ENCODE data around the gene ASGR2. TPM values are rescaled to one million over a fixed set of nuclear protein-coding genes. Genes with fewer than 3 reads are reported as not detected.

The ASGR2 gene
- total and polyA plus RNA-seq, 2 of the 13 experiments (the other 11 are each of a cell fraction or from before 2014, with no cell fraction given) = 320 to 754 TPM

- TF ChIP-seq ZMAT5 (CRISPR knock-in tag; IDR thresholded peaks at IDR 0.05; ENCODE audit: borderline replicate concordance, low read depth) (no peak), ZBTB21 (CRISPR knock-in tag; IDR thresholded peaks at IDR 0.05) (no peak), SP1 (IDR thresholded peaks at IDR 0.05) (no peak), SP1 (CRISPR knock-in tag; IDR thresholded peaks at IDR 0.05) (0 out of 2 replicates have a peak, but pooled peaks have one; percentile 37), SP2 (CRISPR knock-in tag; IDR thresholded peaks at IDR 0.05) (no peak), ZNF510 (CRISPR knock-in tag; IDR thresholded peaks at IDR 0.05; ENCODE audit: low read depth) (0 out of 2 replicates have a peak, but pooled peaks have one; percentile 89), ZNF563 (CRISPR knock-in tag; IDR thresholded peaks at IDR 0.05) (peak; percentile 92; the same call in 1 of the 2 replicates), TGIF2 (CRISPR knock-in tag; IDR thresholded peaks at IDR 0.05) (peak; percentile 82), ATF6 (CRISPR knock-in tag; conservative IDR thresholded peaks at IDR 0.05) (no peak), MED8 (CRISPR knock-in tag; IDR thresholded peaks at IDR 0.05; ENCODE audit: insufficient replicate concordance) (peak; percentile 72), TERF1 (CRISPR knock-in tag; IDR thresholded peaks at IDR 0.05) (no peak), FOXA3 (CRISPR knock-in tag; IDR thresholded peaks at IDR 0.05) (peak; percentile 74), KAT7 (CRISPR knock-in tag; IDR thresholded peaks at IDR 0.05; ENCODE audit: borderline replicate concordance) (0 out of 2 replicates have a peak, but pooled peaks have one; percentile 30), NR2C2 (CRISPR knock-in tag; IDR thresholded peaks at IDR 0.05; ENCODE audit: borderline replicate concordance) (peak; percentile 96), GMEB2 (CRISPR knock-in tag; IDR thresholded peaks at IDR 0.05; ENCODE audit: low read depth) (no peak), ZNF547 (CRISPR knock-in tag; IDR thresholded peaks at IDR 0.05) (peak; percentile 93; the same call in 1 of the 2 replicates), PREB (CRISPR knock-in tag; IDR thresholded peaks at IDR 0.05) (no peak), SUZ12 (IDR thresholded peaks at IDR 0.05; ENCODE audit: low read depth, low read length) (no peak), PHB2 (IDR thresholded peaks at IDR 0.05; ENCODE audit: partially characterized antibody) (no peak), ZBTB1 (CRISPR knock-in tag; IDR thresholded peaks at IDR 0.05; ENCODE audit: borderline replicate concordance) (no peak)
- TF ChIP-seq, protein P1, sequence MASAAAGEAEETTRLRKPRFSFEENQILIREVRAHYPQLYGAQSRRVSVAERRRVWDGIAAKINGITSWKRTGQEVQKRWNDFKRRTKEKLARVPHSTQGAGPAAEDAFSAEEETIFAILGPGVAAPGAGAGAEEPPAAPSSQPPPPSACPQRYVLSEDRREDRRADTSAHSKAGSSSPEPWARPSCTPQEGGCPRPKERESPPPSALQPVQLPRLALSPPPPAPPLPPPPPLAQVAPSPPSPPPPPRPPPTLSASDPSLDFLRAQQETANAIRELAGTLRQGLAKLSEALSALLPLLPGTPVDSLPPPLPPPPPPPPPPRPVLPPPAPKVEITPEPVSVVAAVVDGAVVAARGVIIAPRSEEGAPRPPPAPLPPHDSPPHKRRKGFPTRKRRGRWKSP (CRISPR knock-in tag; IDR thresholded peaks at IDR 0.05) = peak; percentile 84
- TF ChIP-seq, protein P2, sequence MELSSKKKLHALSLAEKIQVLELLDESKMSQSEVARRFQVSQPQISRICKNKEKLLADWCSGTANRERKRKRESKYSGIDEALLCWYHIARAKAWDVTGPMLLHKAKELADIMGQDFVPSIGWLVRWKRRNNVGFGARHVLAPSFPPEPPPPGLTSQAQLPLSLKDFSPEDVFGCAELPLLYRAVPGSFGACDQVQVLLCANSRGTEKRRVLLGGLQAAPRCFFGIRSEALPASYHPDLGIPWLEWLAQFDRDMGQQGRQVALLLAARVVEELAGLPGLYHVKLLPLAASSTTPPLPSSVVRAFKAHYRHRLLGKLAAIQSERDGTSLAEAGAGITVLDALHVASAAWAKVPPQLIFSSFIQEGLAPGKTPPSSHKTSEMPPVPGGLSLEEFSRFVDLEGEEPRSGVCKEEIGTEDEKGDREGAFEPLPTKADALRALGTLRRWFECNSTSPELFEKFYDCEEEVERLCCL (CRISPR knock-in tag; IDR thresholded peaks at IDR 0.05; ENCODE audit: borderline replicate concordance) = peak; percentile 60; the same call in 1 of the 2 replicates
Measured at GRCh38 chr17:7156342-7156940, 41.8 kb upstream of the ASGR2 start (continued).
